ENCODE results near the gene ALKBH4.

The ALKBH4 gene

GRCh38 chr7:102454468-102454867 is 10.2 kb downstream of the ALKBH4 start:
- no peak overlapping the region for H3K9ac ChIP-seq (ENCODE audit: low read depth in 1 of 2, low read length in 2 of 2)
- no peaks in the 10 kb centered on the region for H3K9me3 ChIP-seq (ENCODE audit: control insufficient read depth in 1 of 2, low read length in 2 of 2)
- H3K27me3 ChIP-seq (ENCODE audit: control insufficient read depth in 1 of 2, insufficient read depth in 2 of 2, low read length in 2 of 2): no peaks in the 10 kb centered on the region
- no peak overlapping the region for H3K4me3 ChIP-seq (ENCODE audit: low read depth in 1 of 2, low read length in 2 of 2)
- no peaks in the 10 kb centered on the region for H3K4me1 ChIP-seq (ENCODE audit: control insufficient read depth in 1 of 2, insufficient read depth in 2 of 2, low read length in 2 of 2)
- peaks cover 4 to 26% of the 10 kb centered on the region in 2 donors for H3K36me3 ChIP-seq (ENCODE audit: control insufficient read depth in 1 of 2, insufficient read depth in 2 of 2, low read length in 2 of 2)
- no peak overlapping the region for H3K27ac ChIP-seq (ENCODE audit: low read depth, low read length)

- Histone ChIP-seq H3K27ac (ENCODE audit: low read depth, low read length) (no peak overlapping the region), H3K9ac (ENCODE audit: low read depth in 1 of 2, low read length in 2 of 2) (no peak overlapping the region), H3K36me3 (ENCODE audit: control insufficient read depth in 1 of 2, insufficient read depth in 2 of 2, low read length in 2 of 2) (peaks cover 4 to 21% of the 10 kb centered on the region in 2 donors), H3K27me3 (ENCODE audit: control insufficient read depth in 1 of 2, insufficient read depth in 2 of 2, low read length in 2 of 2) (no peaks in the 10 kb centered on the region), H3K9me3 (ENCODE audit: control insufficient read depth in 1 of 2, low read length in 2 of 2) (no peaks in the 10 kb centered on the region), H3K4me1 (ENCODE audit: control insufficient read depth in 1 of 2, insufficient read depth in 2 of 2, low read length in 2 of 2) (no peaks in the 10 kb centered on the region), H3K4me3 (ENCODE audit: low read depth in 1 of 2, low read length in 2 of 2) (no peak overlapping the region)
Measured at GRCh38 chr7:102453319-102453718, 11.3 kb downstream of the ALKBH4 start.

GRCh38 chr7:102452451-102452850 is 12.2 kb downstream of the ALKBH4 start:
- H3K27ac ChIP-seq (ENCODE audit: low read depth, low read length): no peak overlapping the region
- no peaks in the 10 kb centered on the region for H3K4me1 ChIP-seq (ENCODE audit: control insufficient read depth in 1 of 2, insufficient read depth in 2 of 2, low read length in 2 of 2)
- peaks cover 4 to 12% of the 10 kb centered on the region in 2 donors for H3K36me3 ChIP-seq (ENCODE audit: control insufficient read depth in 1 of 2, insufficient read depth in 2 of 2, low read length in 2 of 2)

GRCh38 chr7:102451371-102452054 is 13.2 kb downstream of the ALKBH4 start:
- no peak overlapping the region for H3K9ac ChIP-seq (ENCODE audit: low read depth in 1 of 2, low read length in 2 of 2)
- no peak overlapping the region for H3K4me3 ChIP-seq (ENCODE audit: low read depth in 1 of 2, low read length in 2 of 2)
- H3K36me3 ChIP-seq (ENCODE audit: control insufficient read depth in 1 of 2, insufficient read depth in 2 of 2, low read length in 2 of 2): peaks cover 0 to 10% of the 10 kb centered on the region in 2 donors
- no peaks in the 10 kb centered on the region for H3K4me1 ChIP-seq (ENCODE audit: control insufficient read depth in 1 of 2, insufficient read depth in 2 of 2, low read length in 2 of 2)
- no peaks in the 10 kb centered on the region for H3K9me3 ChIP-seq (ENCODE audit: control insufficient read depth in 1 of 2, low read length in 2 of 2)
- H3K27me3 ChIP-seq (ENCODE audit: control insufficient read depth in 1 of 2, insufficient read depth in 2 of 2, low read length in 2 of 2): no peaks in the 10 kb centered on the region
- no peak overlapping the region for H3K27ac ChIP-seq (ENCODE audit: low read depth, low read length)

More at GRCh38 chr7:102452451-102452850, 12.2 kb downstream of the ALKBH4 start:
- Histone ChIP-seq H3K27me3 (ENCODE audit: control insufficient read depth in 1 of 2, insufficient read depth in 2 of 2, low read length in 2 of 2) (no peaks in the 10 kb centered on the region), H3K9me3 (ENCODE audit: control insufficient read depth in 1 of 2, low read length in 2 of 2) (no peaks in the 10 kb centered on the region), H3K9ac (ENCODE audit: low read depth in 1 of 2, low read length in 2 of 2) (no peak overlapping the region), H3K4me3 (ENCODE audit: low read depth in 1 of 2, low read length in 2 of 2) (no peak overlapping the region)

GRCh38 chr7:102450242-102450641 is 14.4 kb downstream of the ALKBH4 start:
- no peak overlapping the region for H3K27ac ChIP-seq (ENCODE audit: low read depth, low read length)
- H3K4me1 ChIP-seq (ENCODE audit: control insufficient read depth in 1 of 2, insufficient read depth in 2 of 2, low read length in 2 of 2): no peaks in the 10 kb centered on the region
- H3K9me3 ChIP-seq (ENCODE audit: control insufficient read depth in 1 of 2, low read length in 2 of 2): no peaks in the 10 kb centered on the region
- no peak overlapping the region for H3K9ac ChIP-seq (ENCODE audit: low read depth in 1 of 2, low read length in 2 of 2)
- peaks cover 0 to 7% of the 10 kb centered on the region in 2 donors for H3K36me3 ChIP-seq (ENCODE audit: control insufficient read depth in 1 of 2, insufficient read depth in 2 of 2, low read length in 2 of 2)
- H3K4me3 ChIP-seq (ENCODE audit: low read depth in 1 of 2, low read length in 2 of 2): no peak overlapping the region
- H3K27me3 ChIP-seq (ENCODE audit: control insufficient read depth in 1 of 2, insufficient read depth in 2 of 2, low read length in 2 of 2): no peaks in the 10 kb centered on the region

GRCh38 chr7:102449136-102449535 is 15.5 kb downstream of the ALKBH4 start:
- no peak overlapping the region for H3K9ac ChIP-seq (ENCODE audit: low read depth in 1 of 2, low read length in 2 of 2)
- no peaks in the 10 kb centered on the region for H3K9me3 ChIP-seq (ENCODE audit: control insufficient read depth in 1 of 2, low read length in 2 of 2)
- H3K4me3 ChIP-seq (ENCODE audit: low read depth in 1 of 2, low read length in 2 of 2): no peak overlapping the region
- no peak overlapping the region for H3K27ac ChIP-seq (ENCODE audit: low read depth, low read length)
- H3K36me3 ChIP-seq (ENCODE audit: control insufficient read depth in 1 of 2, insufficient read depth in 2 of 2, low read length in 2 of 2): peaks cover 0 to 7% of the 10 kb centered on the region in 2 donors
- no peaks in the 10 kb centered on the region for H3K27me3 ChIP-seq (ENCODE audit: control insufficient read depth in 1 of 2, insufficient read depth in 2 of 2, low read length in 2 of 2)
- no peaks in the 10 kb centered on the region for H3K4me1 ChIP-seq (ENCODE audit: control insufficient read depth in 1 of 2, insufficient read depth in 2 of 2, low read length in 2 of 2)

- Histone ChIP-seq H3K27me3 (ENCODE audit: control insufficient read depth in 1 of 2, insufficient read depth in 2 of 2, low read length in 2 of 2) (no peaks in the 10 kb centered on the region), H3K9me3 (ENCODE audit: control insufficient read depth in 1 of 2, low read length in 2 of 2) (no peaks in the 10 kb centered on the region), H3K36me3 (ENCODE audit: control insufficient read depth in 1 of 2, insufficient read depth in 2 of 2, low read length in 2 of 2) (peaks cover 0 to 7% of the 10 kb centered on the region in 2 donors), H3K4me1 (ENCODE audit: control insufficient read depth in 1 of 2, insufficient read depth in 2 of 2, low read length in 2 of 2) (no peaks in the 10 kb centered on the region), H3K4me3 (ENCODE audit: low read depth in 1 of 2, low read length in 2 of 2) (no peak overlapping the region), H3K9ac (ENCODE audit: low read depth in 1 of 2, low read length in 2 of 2) (no peak overlapping the region), H3K27ac (ENCODE audit: low read depth, low read length) (no peak overlapping the region)
Measured at GRCh38 chr7:102447311-102447710, 17.4 kb downstream of the ALKBH4 start.

GRCh38 chr7:102446387-102447156 is 18.1 kb downstream of the ALKBH4 start:
- H3K9me3 ChIP-seq (ENCODE audit: control insufficient read depth in 1 of 2, low read length in 2 of 2): no peaks in the 10 kb centered on the region
- peaks cover 0 to 5% of the 10 kb centered on the region in 2 donors for H3K4me1 ChIP-seq (ENCODE audit: control insufficient read depth in 1 of 2, insufficient read depth in 2 of 2, low read length in 2 of 2)
- H3K36me3 ChIP-seq (ENCODE audit: control insufficient read depth in 1 of 2, insufficient read depth in 2 of 2, low read length in 2 of 2): peaks cover 0 to 7% of the 10 kb centered on the region in 2 donors
- no peaks in the 10 kb centered on the region for H3K27me3 ChIP-seq (ENCODE audit: control insufficient read depth in 1 of 2, insufficient read depth in 2 of 2, low read length in 2 of 2)
- H3K4me3 ChIP-seq (ENCODE audit: low read depth in 1 of 2, low read length in 2 of 2): no peak overlapping the region
- no peak overlapping the region for H3K9ac ChIP-seq (ENCODE audit: low read depth in 1 of 2, low read length in 2 of 2)
- H3K27ac ChIP-seq (ENCODE audit: low read depth, low read length): no peak overlapping the region

- H3K4me1 ChIP-seq (ENCODE audit: control insufficient read depth in 1 of 2, insufficient read depth in 2 of 2, low read length in 2 of 2): peaks cover 0 to 6% of the 10 kb centered on the region in 2 donors
- H3K27ac ChIP-seq (ENCODE audit: low read depth, low read length): no peak overlapping the region
- no peaks in the 10 kb centered on the region for H3K9me3 ChIP-seq (ENCODE audit: control insufficient read depth in 1 of 2, low read length in 2 of 2)
- no peak overlapping the region for H3K4me3 ChIP-seq (ENCODE audit: low read depth in 1 of 2, low read length in 2 of 2)
- no peak overlapping the region for H3K9ac ChIP-seq (ENCODE audit: low read depth in 1 of 2, low read length in 2 of 2)
- peaks cover 0 to 7% of the 10 kb centered on the region in 2 donors for H3K36me3 ChIP-seq (ENCODE audit: control insufficient read depth in 1 of 2, insufficient read depth in 2 of 2, low read length in 2 of 2)
- no peaks in the 10 kb centered on the region for H3K27me3 ChIP-seq (ENCODE audit: control insufficient read depth in 1 of 2, insufficient read depth in 2 of 2, low read length in 2 of 2)
Measured at GRCh38 chr7:102445674-102446071, 19.0 kb downstream of the ALKBH4 start.

- Histone ChIP-seq H3K36me3 (ENCODE audit: control insufficient read depth in 1 of 2, insufficient read depth in 2 of 2, low read length in 2 of 2) (peaks cover 0 to 7% of the 10 kb centered on the region in 2 donors), H3K4me1 (ENCODE audit: control insufficient read depth in 1 of 2, insufficient read depth in 2 of 2, low read length in 2 of 2) (peaks cover 0 to 11% of the 10 kb centered on the region in 2 donors), H3K9me3 (ENCODE audit: control insufficient read depth in 1 of 2, low read length in 2 of 2) (no peaks in the 10 kb centered on the region), H3K27me3 (ENCODE audit: control insufficient read depth in 1 of 2, insufficient read depth in 2 of 2, low read length in 2 of 2) (no peaks in the 10 kb centered on the region), H3K4me3 (ENCODE audit: low read depth in 1 of 2, low read length in 2 of 2) (no peak overlapping the region), H3K9ac (ENCODE audit: low read depth in 1 of 2, low read length in 2 of 2) (no peak overlapping the region), H3K27ac (ENCODE audit: low read depth, low read length) (no peak overlapping the region)
Measured at GRCh38 chr7:102444961-102445673, 19.5 kb downstream of the ALKBH4 start.
